HUES48 (cell line): Measurements from ENCODE around the gene MFNG.

Source experiments
- H3K27ac ChIP-seq: one replicate; pipeline ENCODE4 v1.7.0; 2013; ENCODE audit warnings: low read depth, low read length, inconsistent platforms
- H3K27me3 ChIP-seq: 2 replicates; pipeline ENCODE4 v1.6.1; 2013; ENCODE audit warnings: mild to moderate bottlenecking, low read length; ENCODE audit not compliant: control insufficient read depth, insufficient read depth
- H3K36me3 ChIP-seq: 2 replicates; pipeline ENCODE4 v1.6.1; 2013; ENCODE audit warnings: low read length; ENCODE audit not compliant: control insufficient read depth, insufficient read depth
- H3K4me1 ChIP-seq: 2 replicates; pipeline ENCODE4 v1.6.1; 2013; ENCODE audit warnings: mild to moderate bottlenecking, low read length; ENCODE audit not compliant: control insufficient read depth, insufficient read depth
- H3K4me3 ChIP-seq: 2 replicates; pipeline ENCODE4 v1.5.1; 2013; ENCODE audit warnings: mild to moderate bottlenecking, low read depth, low read length
- H3K9ac ChIP-seq: 2 replicates; pipeline ENCODE4 v1.6.1; 2013; ENCODE audit warnings: mild to moderate bottlenecking, low read depth, low read length, moderate library complexity
- H3K9me3 ChIP-seq: 2 replicates; pipeline ENCODE4 v1.6.1; 2013; ENCODE audit warnings: low read length; ENCODE audit not compliant: control insufficient read depth, insufficient read depth

The MFNG gene

DNA sequence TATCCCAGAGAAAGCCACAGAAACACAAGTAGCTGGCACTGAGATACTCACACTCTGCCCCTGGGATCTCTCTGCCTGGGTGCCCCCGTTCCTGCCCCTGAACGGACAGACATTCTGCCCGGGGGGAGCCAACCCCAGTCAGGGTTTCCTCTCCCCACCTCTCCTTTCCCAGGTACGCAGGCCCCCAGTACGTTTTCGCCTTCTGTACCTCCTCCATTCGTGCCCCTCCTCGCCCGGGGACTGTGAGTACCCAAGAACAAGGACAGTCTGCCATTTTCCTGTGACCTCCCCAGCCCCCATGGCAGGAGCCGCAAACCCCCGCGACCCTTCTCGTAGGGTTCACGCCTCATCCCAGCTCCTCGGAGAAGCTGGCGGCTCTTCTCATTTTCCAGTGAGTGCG, 29.8 kb downstream of the MFNG start:
- Histone ChIP-seq H3K27me3 (no peaks in the 10 kb centered on the region), H3K4me1 (peaks cover 10% of the 10 kb centered on the region; the same call in 1 of the 2 replicates), H3K4me3 (no peak overlapping the region), H3K9me3 (no peaks in the 10 kb centered on the region), H3K36me3 (no peaks in the 10 kb centered on the region), H3K9ac (no peak overlapping the region), H3K27ac (no peak overlapping the region)

GRCh38 chr22:37455896-37456295, 30.3 kb downstream of the MFNG start:
- Histone ChIP-seq H3K9me3 (no peaks in the 10 kb centered on the region), H3K27ac (peak overlapping the region; percentile 36), H3K36me3 (no peaks in the 10 kb centered on the region), H3K27me3 (no peaks in the 10 kb centered on the region), H3K4me3 (no peak overlapping the region), H3K4me1 (peaks cover 10% of the 10 kb centered on the region; the same call in 1 of the 2 replicates), H3K9ac (no peak overlapping the region)

DNA sequence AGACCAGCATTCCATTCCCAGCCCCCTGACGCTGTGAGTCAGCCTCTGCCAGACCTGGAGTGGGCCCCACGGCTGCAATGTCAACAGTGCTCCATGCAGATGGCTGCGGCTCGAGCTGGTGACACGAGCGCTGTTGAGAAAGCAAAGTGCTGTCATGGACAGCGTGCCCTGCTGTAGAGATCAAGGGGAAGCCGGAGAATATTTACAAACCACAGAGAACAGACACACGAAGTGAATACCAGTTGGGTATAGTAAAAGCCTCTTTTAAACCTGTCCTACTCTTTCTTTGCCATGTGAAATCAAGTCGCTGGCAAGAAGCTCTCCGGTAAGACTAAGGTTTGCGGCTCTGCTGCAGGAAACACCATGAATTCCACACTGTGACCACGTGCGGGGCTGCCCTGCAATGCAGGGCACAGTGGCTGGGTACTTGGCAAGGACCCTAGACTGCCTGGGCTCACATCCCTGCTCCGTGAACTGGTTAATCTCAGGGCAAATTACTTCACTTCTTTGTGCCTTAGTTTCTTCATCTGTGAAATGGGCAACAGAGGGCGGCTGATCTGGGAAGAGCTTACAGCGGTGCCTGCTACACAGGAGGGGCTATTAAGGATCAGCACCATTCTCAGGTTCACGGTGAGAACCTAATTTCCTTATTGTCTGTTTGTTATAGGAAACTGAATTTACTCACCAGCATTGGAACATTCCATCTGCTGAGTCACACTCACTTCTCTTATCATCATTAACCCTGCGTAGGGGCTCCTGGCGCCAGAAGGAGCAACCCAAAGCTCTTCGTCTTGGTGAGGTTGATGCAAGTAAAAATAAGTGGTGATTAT, 31.1 kb downstream of the MFNG start:
- Histone ChIP-seq H3K27me3 (no peaks in the 10 kb centered on the region), H3K9me3 (no peaks in the 10 kb centered on the region), H3K4me1 (peaks cover 10% of the 10 kb centered on the region; the same call in 1 of the 2 replicates), H3K9ac (no peak overlapping the region), H3K4me3 (no peak overlapping the region), H3K27ac (peak overlapping the region; percentile 36), H3K36me3 (no peaks in the 10 kb centered on the region)

DNA sequence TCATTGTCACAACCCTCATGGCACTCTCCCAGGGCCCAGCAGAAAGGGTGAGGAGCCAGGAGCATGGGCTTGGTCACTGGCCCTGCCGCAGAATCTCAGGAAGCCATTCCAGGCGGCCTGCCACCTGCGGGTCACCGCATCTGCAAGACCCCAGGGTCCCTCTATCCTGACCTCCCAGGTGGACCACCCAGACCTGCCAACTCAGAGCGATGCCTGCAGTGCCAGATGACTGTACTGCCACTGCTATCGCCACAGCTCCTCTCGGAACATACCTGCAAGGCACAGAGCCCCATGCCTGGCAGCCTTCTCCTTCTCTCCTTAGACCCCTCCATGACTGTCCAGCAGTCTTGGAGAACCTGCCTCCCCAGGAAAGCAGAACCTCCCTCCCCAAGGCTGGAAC, 32.5 kb downstream of the MFNG start:
- Histone ChIP-seq H3K27ac (no peak overlapping the region), H3K9me3 (no peaks in the 10 kb centered on the region), H3K36me3 (no peaks in the 10 kb centered on the region), H3K4me1 (peaks cover 10% of the 10 kb centered on the region; the same call in 1 of the 2 replicates), H3K9ac (no peak overlapping the region), H3K4me3 (no peak overlapping the region), H3K27me3 (no peaks in the 10 kb centered on the region)

DNA sequence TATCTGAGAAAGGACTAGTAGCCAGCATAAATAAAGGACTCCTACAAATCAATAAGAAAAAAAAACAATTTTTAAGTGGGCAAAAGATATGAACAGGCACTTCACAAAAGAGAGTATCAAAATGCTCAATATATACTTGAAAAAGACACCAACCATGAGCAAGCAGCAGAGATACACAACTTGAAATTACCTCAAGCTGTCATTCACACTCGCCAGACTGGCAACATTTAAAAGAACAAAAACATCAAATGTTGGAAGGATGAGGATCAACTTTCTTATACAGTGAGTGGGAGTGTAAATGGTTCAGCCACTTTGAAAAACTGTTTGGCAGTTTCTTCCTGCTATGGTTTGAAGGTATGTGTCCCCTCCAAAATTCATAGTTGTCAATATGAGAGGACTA, 35.0 kb downstream of the MFNG start:
- Histone ChIP-seq H3K9ac (no peak overlapping the region), H3K4me3 (no peak overlapping the region), H3K36me3 (no peaks in the 10 kb centered on the region), H3K9me3 (no peaks in the 10 kb centered on the region), H3K27me3 (no peaks in the 10 kb centered on the region), H3K4me1 (peaks cover 7% of the 10 kb centered on the region; the same call in 1 of the 2 replicates), H3K27ac (no peak overlapping the region)

DNA sequence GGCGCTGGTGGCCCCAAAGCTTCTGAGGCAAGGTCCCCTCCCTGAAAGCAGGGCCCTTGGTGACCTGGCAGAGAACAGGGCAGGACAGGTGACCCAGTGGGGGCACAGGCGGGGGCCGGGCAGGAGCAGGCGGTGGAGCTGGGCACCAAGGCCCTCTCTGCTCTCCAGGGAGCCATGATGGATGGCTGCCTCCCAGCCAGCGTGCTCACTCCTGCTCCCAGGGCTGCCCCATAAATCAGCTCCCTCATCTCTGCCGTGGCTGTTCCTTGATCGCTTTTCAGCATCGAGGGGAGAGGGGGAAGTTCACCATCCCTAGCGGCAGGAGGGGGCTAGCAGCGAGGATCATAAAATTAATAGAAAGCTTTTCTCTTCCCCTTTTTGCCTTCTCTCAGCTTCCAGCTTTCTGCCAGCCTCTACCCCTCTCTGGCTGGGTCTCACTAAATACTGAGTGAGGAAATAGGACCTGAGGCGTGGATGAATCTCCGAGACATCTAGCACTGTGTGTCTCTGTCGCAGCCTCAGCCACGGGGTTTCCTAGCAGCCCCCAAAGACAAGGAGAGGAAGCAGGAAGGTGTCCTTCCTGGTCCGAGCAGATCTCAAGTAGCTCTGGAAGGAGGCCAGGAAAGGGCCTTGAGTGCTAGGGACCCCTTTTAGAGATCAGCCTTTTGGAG, 36.7 kb downstream of the MFNG start:
- Histone ChIP-seq H3K9ac (no peak overlapping the region), H3K9me3 (no peaks in the 10 kb centered on the region), H3K4me1 (no peaks in the 10 kb centered on the region), H3K27me3 (no peaks in the 10 kb centered on the region), H3K4me3 (no peak overlapping the region), H3K27ac (no peak overlapping the region), H3K36me3 (no peaks in the 10 kb centered on the region)

DNA sequence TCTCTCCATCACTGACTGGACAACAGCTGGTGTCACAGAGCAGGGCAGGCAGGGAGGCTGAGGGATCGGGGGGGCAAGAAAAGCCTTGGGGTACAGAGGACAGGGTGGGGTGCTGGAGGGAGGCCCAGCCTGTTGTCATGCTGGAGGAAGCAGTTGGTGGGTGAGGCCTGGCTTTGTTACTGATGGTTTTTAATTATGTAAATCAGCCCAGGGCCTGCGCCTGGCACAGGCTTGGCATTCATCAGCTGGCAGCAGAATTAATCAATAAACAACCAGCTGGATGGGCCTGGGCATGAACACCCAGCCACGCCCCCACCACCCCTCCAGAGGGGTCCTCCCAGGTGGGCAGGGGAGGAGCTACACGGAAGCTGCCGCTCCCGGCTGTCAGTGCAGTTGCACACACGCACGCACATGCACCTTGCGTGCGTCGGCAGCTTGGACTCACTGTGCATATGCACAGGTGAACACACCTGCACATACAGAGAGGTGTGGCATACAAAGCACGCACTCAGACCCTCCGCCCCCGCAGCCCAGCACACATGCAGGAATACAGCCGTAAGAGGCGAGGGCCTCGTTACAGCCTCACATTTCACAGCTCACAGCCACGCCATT, 37.6 kb downstream of the MFNG start:
- Histone ChIP-seq H3K27me3 (no peaks in the 10 kb centered on the region), H3K27ac (no peak overlapping the region), H3K4me1 (no peaks in the 10 kb centered on the region), H3K4me3 (no peak overlapping the region), H3K9me3 (no peaks in the 10 kb centered on the region), H3K36me3 (no peaks in the 10 kb centered on the region), H3K9ac (no peak overlapping the region)

DNA sequence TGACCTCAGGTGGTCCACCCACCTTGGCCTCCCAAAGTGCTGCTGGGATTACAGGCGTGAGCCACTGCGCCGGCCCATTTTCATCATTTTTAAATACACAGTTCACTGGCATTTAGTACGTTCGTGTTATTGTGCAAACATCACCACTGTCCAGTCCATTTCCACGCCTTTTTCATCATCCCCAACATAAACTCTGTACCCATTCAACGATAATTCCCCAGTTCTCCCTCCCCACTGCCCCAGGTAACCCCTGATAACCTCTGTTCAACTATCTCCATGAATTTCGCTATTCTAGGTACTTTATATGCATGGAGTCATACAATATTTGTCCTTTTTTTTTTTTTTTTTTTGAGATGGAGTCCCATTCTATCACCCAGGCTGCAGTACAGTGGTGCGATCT, 40.7 kb downstream of the MFNG start:
- Histone ChIP-seq H3K27me3 (no peaks in the 10 kb centered on the region), H3K4me3 (no peak overlapping the region), H3K36me3 (no peaks in the 10 kb centered on the region), H3K9me3 (peaks cover 6% of the 10 kb centered on the region; the same call in 1 of the 2 replicates), H3K9ac (no peak overlapping the region), H3K4me1 (no peaks in the 10 kb centered on the region), H3K27ac (no peak overlapping the region)

- Histone ChIP-seq H3K27ac (no peak overlapping the region), H3K36me3 (no peaks in the 10 kb centered on the region), H3K9ac (no peak overlapping the region), H3K4me3 (no peak overlapping the region), H3K4me1 (no peaks in the 10 kb centered on the region), H3K27me3 (no peaks in the 10 kb centered on the region), H3K9me3 (peaks cover 6% of the 10 kb centered on the region; the same call in 1 of the 2 replicates)
Observed at GRCh38 chr22:37443977-37444376, 42.2 kb downstream of the MFNG start.

DNA sequence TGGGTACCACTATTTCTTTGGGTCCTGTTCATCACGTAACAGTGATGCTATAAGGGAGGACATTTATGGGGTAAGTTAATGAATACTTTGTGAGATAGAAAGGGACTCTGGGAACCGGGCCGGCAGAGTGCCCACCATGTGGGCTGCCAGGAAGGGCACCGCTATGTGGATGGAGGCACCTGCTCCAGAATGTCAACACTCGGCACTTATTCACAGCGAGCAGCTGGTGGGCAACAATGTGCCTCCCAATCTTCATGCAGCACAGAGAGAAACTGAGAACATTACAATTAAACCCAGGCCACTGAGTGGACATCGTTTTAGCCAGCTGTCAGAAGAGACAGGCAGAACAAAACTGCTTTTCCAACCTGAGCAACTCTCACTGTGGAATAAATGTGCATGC, 43.1 kb downstream of the MFNG start:
- no peak overlapping the region for H3K4me3 ChIP-seq
- H3K36me3 ChIP-seq: no peaks in the 10 kb centered on the region
- no peak overlapping the region for H3K9ac ChIP-seq
- no peaks in the 10 kb centered on the region for H3K4me1 ChIP-seq
- no peaks in the 10 kb centered on the region for H3K27me3 ChIP-seq
- no peak overlapping the region for H3K27ac ChIP-seq
- peaks cover 6% of the 10 kb centered on the region; the same call in 1 of the 2 replicates for H3K9me3 ChIP-seq

DNA sequence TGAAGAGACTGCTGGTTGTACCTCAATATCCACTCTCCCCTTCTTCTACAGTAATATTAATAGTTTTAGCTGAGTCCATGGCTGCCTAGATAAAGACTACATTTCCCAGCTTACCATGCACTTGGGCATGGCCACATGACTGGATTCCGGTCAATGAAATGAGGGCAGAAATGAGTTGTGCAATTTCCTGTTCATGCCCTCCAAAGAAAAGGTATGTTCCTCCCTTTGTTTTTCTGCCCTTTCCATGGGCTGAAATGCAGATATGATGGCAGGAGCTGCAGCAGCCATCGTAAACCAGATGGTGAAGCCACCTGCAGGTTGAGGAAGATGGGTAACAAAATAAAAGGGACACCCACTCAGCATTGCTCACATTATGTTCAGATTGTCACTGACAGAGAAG, 43.6 kb downstream of the MFNG start:
- Histone ChIP-seq H3K27ac (no peak overlapping the region), H3K27me3 (no peaks in the 10 kb centered on the region), H3K9ac (no peak overlapping the region), H3K4me3 (no peak overlapping the region), H3K9me3 (peaks cover 6% of the 10 kb centered on the region; the same call in 1 of the 2 replicates), H3K4me1 (no peaks in the 10 kb centered on the region), H3K36me3 (no peaks in the 10 kb centered on the region)
